GM18499 (cell line): ENCODE data around the gene FAM98C.

ENCODE experiments used
- ATAC-seq: cut with Tn5 transposase; IDR thresholded peaks from one replicate; pipeline ENCODE4 v1.9.1; 2021; ENCODE audit warnings: moderate number of reproducible peaks; ENCODE audit not compliant: insufficient read depth, unreplicated experiment

The FAM98C gene

GRCh38 chr19:38449518-38449917 lies 46.6 kb downstream of the FAM98C start:
- no peak for ATAC-seq

GRCh38 chr19:38451036-38451435 lies 48.1 kb downstream of the FAM98C start:
- no peak for ATAC-seq

GRCh38 chr19:38451629-38452028 lies 48.7 kb downstream of the FAM98C start:
- no peak for ATAC-seq

GRCh38 chr19:38452430-38453366 lies 49.8 kb downstream of the FAM98C start:
- ATAC-seq, result no peak

GRCh38 chr19:38453596-38453995 lies 50.7 kb downstream of the FAM98C start:
- no peak for ATAC-seq

GRCh38 chr19:38455031-38455430 lies 52.1 kb downstream of the FAM98C start:
- ATAC-seq, result no peak

- ATAC-seq, result no peak
Observed at GRCh38 chr19:38457202-38457601, 54.3 kb downstream of the FAM98C start.

GRCh38 chr19:38457690-38458405 lies 55.0 kb downstream of the FAM98C start:
- ATAC-seq, result no peak
